HUES48 (cell line): ENCODE measurements around the gene PHLPP1.
"Not testable (repeated sequence)": the region's sequence is repeated elsewhere in the genome, so short reads cannot be mapped to it uniquely, and the experiment has no call there.

Experiments
- H3K27ac ChIP-seq: one replicate; pipeline ENCODE4 v1.7.0; 2013; ENCODE audit warnings: low read depth, low read length, inconsistent platforms
- H3K27me3 ChIP-seq: 2 replicates; pipeline ENCODE4 v1.6.1; 2013; ENCODE audit warnings: mild to moderate bottlenecking, low read length; ENCODE audit not compliant: control insufficient read depth, insufficient read depth
- H3K36me3 ChIP-seq: 2 replicates; pipeline ENCODE4 v1.6.1; 2013; ENCODE audit warnings: low read length; ENCODE audit not compliant: control insufficient read depth, insufficient read depth
- H3K4me1 ChIP-seq: 2 replicates; pipeline ENCODE4 v1.6.1; 2013; ENCODE audit warnings: mild to moderate bottlenecking, low read length; ENCODE audit not compliant: control insufficient read depth, insufficient read depth
- H3K4me3 ChIP-seq: 2 replicates; pipeline ENCODE4 v1.5.1; 2013; ENCODE audit warnings: mild to moderate bottlenecking, low read depth, low read length
- H3K9ac ChIP-seq: 2 replicates; pipeline ENCODE4 v1.6.1; 2013; ENCODE audit warnings: mild to moderate bottlenecking, low read depth, low read length, moderate library complexity
- H3K9me3 ChIP-seq: 2 replicates; pipeline ENCODE4 v1.6.1; 2013; ENCODE audit warnings: low read length; ENCODE audit not compliant: control insufficient read depth, insufficient read depth

PHLPP1 gene

GRCh38 chr18:62702259-62702658, 13.1 kb upstream of the PHLPP1 start:
- Histone ChIP-seq H3K9me3 (no peaks in the 10 kb centered on the region), H3K4me3 (no peak overlapping the region), H3K36me3 (no peaks in the 10 kb centered on the region), H3K4me1 (no peaks in the 10 kb centered on the region), H3K27ac (no peak overlapping the region), H3K27me3 (no peaks in the 10 kb centered on the region), H3K9ac (no peak overlapping the region)

- H3K27me3 ChIP-seq, H3K4me1 ChIP-seq, H3K36me3 ChIP-seq, H3K4me3 ChIP-seq, H3K27ac ChIP-seq, H3K9me3 ChIP-seq, H3K9ac ChIP-seq: not testable (repeated sequence)
Observed at GRCh38 chr18:62706879-62707278, 8.5 kb upstream of the PHLPP1 start.

GRCh38 chr18:62709908-62710307, 5.4 kb upstream of the PHLPP1 start:
- H3K4me1 ChIP-seq: peaks cover 17% of the 10 kb centered on the region
- not testable (repeated sequence) for H3K4me3 ChIP-seq, H3K9me3 ChIP-seq, H3K9ac ChIP-seq, H3K36me3 ChIP-seq, H3K27ac ChIP-seq, H3K27me3 ChIP-seq

- Histone ChIP-seq H3K9ac (no peak overlapping the region), H3K36me3 (no peaks in the 10 kb centered on the region), H3K27ac (no peak overlapping the region), H3K27me3 (no peaks in the 10 kb centered on the region), H3K9me3 (no peaks in the 10 kb centered on the region), H3K4me1 (peaks cover 17% of the 10 kb centered on the region), H3K4me3 (no peak overlapping the region)
Observed at GRCh38 chr18:62710417-62710816, 4.9 kb upstream of the PHLPP1 start.

GRCh38 chr18:62711781-62712180, 3.6 kb upstream of the PHLPP1 start:
- no peaks in the 10 kb centered on the region for H3K36me3 ChIP-seq
- no peak overlapping the region for H3K9ac ChIP-seq
- peaks cover 17% of the 10 kb centered on the region for H3K4me1 ChIP-seq
- no peaks in the 10 kb centered on the region for H3K9me3 ChIP-seq
- H3K27me3 ChIP-seq: no peaks in the 10 kb centered on the region
- no peak overlapping the region for H3K4me3 ChIP-seq
- H3K27ac ChIP-seq: no peak overlapping the region

- no peak overlapping the region for H3K27ac ChIP-seq
- no peaks in the 10 kb centered on the region for H3K36me3 ChIP-seq
- no peaks in the 10 kb centered on the region for H3K9me3 ChIP-seq
- H3K27me3 ChIP-seq: no peaks in the 10 kb centered on the region
- H3K4me3 ChIP-seq: no peak overlapping the region; the same call in 1 of the 2 replicates
- peaks cover 17% of the 10 kb centered on the region for H3K4me1 ChIP-seq
- no peak overlapping the region; the same call in 1 of the 2 replicates for H3K9ac ChIP-seq
Observed at GRCh38 chr18:62713651-62714247, 1.6 kb upstream of the PHLPP1 start.

- Histone ChIP-seq H3K27me3 (no peaks in the 10 kb centered on the region), H3K9me3 (no peaks in the 10 kb centered on the region), H3K27ac (peak overlapping the region; percentile 87), H3K4me3 (peak overlapping the region; percentile 83), H3K4me1 (peaks cover 26% of the 10 kb centered on the region), H3K36me3 (no peaks in the 10 kb centered on the region), H3K9ac (peak overlapping the region; percentile 44)
Observed at GRCh38 chr18:62714671-62715435, 488 bp upstream of the PHLPP1 start.

GRCh38 chr18:62715759-62716615, 646 bp downstream of the PHLPP1 start:
- Histone ChIP-seq H3K36me3 (no peaks in the 10 kb centered on the region), H3K9me3 (no peaks in the 10 kb centered on the region), H3K27ac (peak overlapping the region; percentile 87), H3K4me3 (peak overlapping the region; percentile 83), H3K27me3 (no peaks in the 10 kb centered on the region), H3K9ac (peak overlapping the region; percentile 87), H3K4me1 (peaks cover 36% of the 10 kb centered on the region)

GRCh38 chr18:62716619-62717168, 1.4 kb downstream of the PHLPP1 start:
- Histone ChIP-seq H3K9me3 (no peaks in the 10 kb centered on the region), H3K4me1 (peaks cover 43% of the 10 kb centered on the region), H3K9ac (peak overlapping the region; percentile 51; the same call in 1 of the 2 replicates), H3K27ac (peak overlapping the region; percentile 59), H3K27me3 (no peaks in the 10 kb centered on the region), H3K4me3 (peak overlapping the region; percentile 83), H3K36me3 (no peaks in the 10 kb centered on the region)

GRCh38 chr18:62717169-62717924, 2.0 kb downstream of the PHLPP1 start:
- no peaks in the 10 kb centered on the region for H3K27me3 ChIP-seq
- H3K36me3 ChIP-seq: no peaks in the 10 kb centered on the region
- no peaks in the 10 kb centered on the region for H3K9me3 ChIP-seq
- peak overlapping the region; percentile 0 for H3K9ac ChIP-seq
- H3K4me1 ChIP-seq: peaks cover 49% of the 10 kb centered on the region
- peak overlapping the region; percentile 59 for H3K27ac ChIP-seq
- H3K4me3 ChIP-seq: peak overlapping the region; percentile 83
